Neural progenitor cell (in vitro differentiated cells): ENCODE results near the gene MOCOS.

Experiments used
- CTCF ChIP-seq: fragments of 200-600 bp; sonication (generic); IDR thresholded peaks from 2 replicates; pipeline ENCODE4 v1.5.1; 2017; ENCODE audit warnings: antibody characterized with exemption, mild to moderate bottlenecking
- EZH2 ChIP-seq: fragments of 200-600 bp; sonication (generic); IDR thresholded peaks from 2 replicates; pipeline ENCODE4 v1.6.1; 2017; ENCODE audit warnings: antibody characterized with exemption, mild to moderate bottlenecking, moderate library complexity

DNA sequence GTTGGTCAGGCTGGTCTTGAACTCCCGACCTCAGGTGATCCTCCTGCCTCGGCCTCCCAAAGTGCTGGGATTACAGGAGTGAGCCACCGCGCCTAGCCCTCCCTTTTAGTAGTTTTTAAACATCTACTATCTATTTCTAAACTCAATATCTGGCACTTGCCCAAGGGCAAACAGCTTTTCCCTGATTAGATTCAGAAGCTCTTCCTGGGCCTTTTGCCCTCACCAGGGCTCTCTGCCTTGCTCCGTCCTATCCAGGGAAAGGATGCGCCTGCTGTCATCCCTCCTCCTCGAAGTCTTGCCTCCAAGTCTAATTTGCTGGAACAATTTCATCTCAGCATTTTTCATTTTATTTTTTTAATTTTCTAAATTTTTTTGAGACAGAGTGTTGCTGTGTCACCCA is 68.8 kb downstream of the MOCOS start:
- TF ChIP-seq CTCF (no peak), EZH2 (no peak)
